Left ventricle myocardium inferior (tissue), 1 donor: ENCODE results near the gene GOLGB1. TPM values are rescaled to one million over a fixed set of nuclear protein-coding genes. Genes with fewer than 3 reads are reported as not detected.

ENCODE experiments used
- DNase-seq: peaks from one replicate; pipeline ENCODE4 v3.0.0-alpha.2; 2020
- H3K27ac ChIP-seq: fragments of 200-600 bp; replicated peaks from 2 replicates; pipeline ENCODE4 v1.8.0; 2021
- H3K27me3 ChIP-seq: fragments of 200-600 bp; 2 replicates; pipeline ENCODE4 v1.8.0; 2021; ENCODE audit warnings: low read depth
- H3K36me3 ChIP-seq: fragments of 200-600 bp; 2 replicates; pipeline ENCODE4 v1.8.0; 2021
- H3K4me1 ChIP-seq: fragments of 200-600 bp; 2 replicates; pipeline ENCODE4 v1.8.0; 2021
- H3K4me3 ChIP-seq: fragments of 200-600 bp; 2 replicates; pipeline ENCODE4 v1.8.0; 2021; ENCODE audit warnings: mild to moderate bottlenecking, moderate library complexity
- H3K9me3 ChIP-seq: fragments of 200-600 bp; replicated peaks from 2 replicates; pipeline ENCODE4 v1.8.0; 2021
- intact Hi-C: fragments of 100-400 bp; cut with micrococcal nuclease; formaldehyde crosslinking; loops from one replicate; pipeline ENCODE4 v1.11.0; 2022
- total RNA-seq: library from RNA; stranded (reverse); fragmentation: NEBNext Ultra II Directional; extraction: Animal tissue kit (Norgen Biotek cat#: 25700); gene quantifications from one replicate; pipeline ENCODE4 v1.2.1, GENCODE V29; 2021
- TF ChIP-seq, protein P1 (sequence below): fragments of 200-600 bp; IDR thresholded peaks from 2 replicates; pipeline ENCODE4 v1.8.0; 2021; ENCODE audit warnings: antibody characterized with exemption, mild to moderate bottlenecking, borderline replicate concordance
- donor health status: DM: no; HTN: yes; CAD: no; lungs with severe emphysema.

GOLGB1 gene
- total RNA-seq, 1 donor from 2014 or later, result 56.1 TPM

DNA sequence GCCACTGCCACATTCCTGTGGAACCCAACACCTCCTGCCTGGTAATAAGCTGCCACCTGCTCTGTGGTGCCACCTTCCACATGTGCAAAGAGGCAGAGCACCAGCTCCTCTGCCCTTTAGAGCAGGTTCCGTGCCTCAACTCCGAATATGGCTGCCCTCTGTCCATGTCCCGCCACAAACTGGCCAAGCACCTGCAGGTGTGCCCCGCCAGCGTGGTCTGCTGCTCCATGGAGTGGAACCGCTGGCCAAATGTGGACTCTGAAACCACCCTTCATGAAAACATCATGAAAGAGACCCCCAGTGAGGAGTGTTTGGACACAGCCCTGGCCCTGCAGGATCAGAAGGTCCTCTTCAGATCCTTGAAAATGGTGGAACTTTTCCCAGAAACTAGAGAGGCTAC is 128.1 kb downstream of the GOLGB1 start:
- H3K4me1 ChIP-seq, result peaks cover 24% of the 10 kb centered on the region

DNA sequence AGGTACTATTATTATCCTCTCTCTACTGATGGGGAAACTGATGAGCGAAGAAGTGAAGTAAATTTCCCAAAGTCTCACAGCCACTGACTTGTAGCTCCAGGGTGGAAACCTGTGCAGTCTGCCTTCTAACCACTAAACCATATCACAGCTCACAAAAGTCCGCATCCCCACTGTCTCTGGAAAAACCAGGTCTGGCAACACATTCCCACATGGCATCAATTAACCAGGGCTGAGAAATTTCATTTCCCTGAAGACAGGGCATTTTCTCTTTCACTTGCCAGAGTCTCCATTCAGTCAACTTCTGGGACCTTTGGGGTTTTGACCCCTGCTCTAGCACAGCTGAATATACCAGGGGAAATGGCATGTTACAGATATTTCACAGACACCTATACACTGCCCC is 129.8 kb downstream of the GOLGB1 start:
- TF ChIP-seq, protein P1, sequence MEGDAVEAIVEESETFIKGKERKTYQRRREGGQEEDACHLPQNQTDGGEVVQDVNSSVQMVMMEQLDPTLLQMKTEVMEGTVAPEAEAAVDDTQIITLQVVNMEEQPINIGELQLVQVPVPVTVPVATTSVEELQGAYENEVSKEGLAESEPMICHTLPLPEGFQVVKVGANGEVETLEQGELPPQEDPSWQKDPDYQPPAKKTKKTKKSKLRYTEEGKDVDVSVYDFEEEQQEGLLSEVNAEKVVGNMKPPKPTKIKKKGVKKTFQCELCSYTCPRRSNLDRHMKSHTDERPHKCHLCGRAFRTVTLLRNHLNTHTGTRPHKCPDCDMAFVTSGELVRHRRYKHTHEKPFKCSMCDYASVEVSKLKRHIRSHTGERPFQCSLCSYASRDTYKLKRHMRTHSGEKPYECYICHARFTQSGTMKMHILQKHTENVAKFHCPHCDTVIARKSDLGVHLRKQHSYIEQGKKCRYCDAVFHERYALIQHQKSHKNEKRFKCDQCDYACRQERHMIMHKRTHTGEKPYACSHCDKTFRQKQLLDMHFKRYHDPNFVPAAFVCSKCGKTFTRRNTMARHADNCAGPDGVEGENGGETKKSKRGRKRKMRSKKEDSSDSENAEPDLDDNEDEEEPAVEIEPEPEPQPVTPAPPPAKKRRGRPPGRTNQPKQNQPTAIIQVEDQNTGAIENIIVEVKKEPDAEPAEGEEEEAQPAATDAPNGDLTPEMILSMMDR, result no peak
- DNase-seq, result no peak

More for the DNA sequence above, 128.1 kb downstream of the GOLGB1 start:
- intact Hi-C loops, result no loop called here
- H3K9me3 ChIP-seq, result no peaks in the 10 kb centered on the region
- no peak overlapping the region for H3K4me3 ChIP-seq
- peaks cover 22% of the 10 kb centered on the region for H3K36me3 ChIP-seq
- H3K27me3 ChIP-seq, result no peaks in the 10 kb centered on the region
- H3K27ac ChIP-seq, result no peak overlapping the region
- DNase-seq, result no peak
- TF ChIP-seq, protein P1, result no peak

More for the DNA sequence above, 129.8 kb downstream of the GOLGB1 start:
- no peak overlapping the region for H3K4me3 ChIP-seq
- no peaks in the 10 kb centered on the region for H3K9me3 ChIP-seq
- H3K4me1 ChIP-seq, result peaks cover 15% of the 10 kb centered on the region
- intact Hi-C loops, result no loop called here
- no peaks in the 10 kb centered on the region for H3K27me3 ChIP-seq
- no peak overlapping the region for H3K27ac ChIP-seq
- H3K36me3 ChIP-seq, result peaks cover 22% of the 10 kb centered on the region

Other genes starting within 250 kb of the GOLGB1 start
- gene POLQ, start 203.8 kb downstream of the GOLGB1 start, total RNA-seq, result 0.38 TPM
- not detected for gene ARGFX, start 181.8 kb downstream of the GOLGB1 start, total RNA-seq
- gene FBXO40, start 156.4 kb downstream of the GOLGB1 start, total RNA-seq, result 245 TPM
- 8.7 TPM for gene HCLS1, start 88.8 kb downstream of the GOLGB1 start, total RNA-seq
- 5.7 TPM for gene IQCB1, start 85.3 kb upstream of the GOLGB1 start, total RNA-seq
- gene EAF2, start 85.5 kb upstream of the GOLGB1 start, total RNA-seq, result 4.1 TPM
- 4.6 TPM for gene SLC15A2, start 144.7 kb upstream of the GOLGB1 start, total RNA-seq